Measurements from ENCODE around the gene GPANK1.
A peak's percentile ranks its signal among the peaks of the same experiment; 100 is the strongest.

Gene GPANK1

GRCh38 chr6:31640612-31641011 lies 24.2 kb downstream of the GPANK1 start:
- H3K4me3 ChIP-seq (ENCODE audit: control insufficient read depth, low read depth, low read length): no peak overlapping the region
- TF ChIP-seq CTCF (conservative IDR thresholded peaks at IDR 0.05; ENCODE audit: control insufficient read depth, insufficient read depth, low read depth, low read length): no peak
- DNase-seq (ENCODE audit: low read depth): no peak

GRCh38 chr6:31639449-31639861 lies 25.3 kb downstream of the GPANK1 start:
- TF ChIP-seq CTCF (conservative IDR thresholded peaks at IDR 0.05; ENCODE audit: control insufficient read depth, insufficient read depth, low read depth, low read length): no peak
- no peak overlapping the region for H3K4me3 ChIP-seq (ENCODE audit: control insufficient read depth, low read depth, low read length)
- peak; percentile 73 for DNase-seq (ENCODE audit: low read depth)

- no peak for TF ChIP-seq CTCF (conservative IDR thresholded peaks at IDR 0.05; ENCODE audit: control insufficient read depth, insufficient read depth, low read depth, low read length)
- no peak overlapping the region for H3K4me3 ChIP-seq (ENCODE audit: control insufficient read depth, low read depth, low read length)
- DNase-seq (ENCODE audit: low read depth): no peak
Observed at GRCh38 chr6:31639043-31639442, 25.8 kb downstream of the GPANK1 start.

GRCh38 chr6:31636698-31637596 lies 27.9 kb downstream of the GPANK1 start:
- no peak for TF ChIP-seq CTCF (conservative IDR thresholded peaks at IDR 0.05; ENCODE audit: control insufficient read depth, insufficient read depth, low read depth, low read length)
- DNase-seq (ENCODE audit: low read depth): no peak
- H3K4me3 ChIP-seq (ENCODE audit: control insufficient read depth, low read depth, low read length): no peak overlapping the region

DNA sequence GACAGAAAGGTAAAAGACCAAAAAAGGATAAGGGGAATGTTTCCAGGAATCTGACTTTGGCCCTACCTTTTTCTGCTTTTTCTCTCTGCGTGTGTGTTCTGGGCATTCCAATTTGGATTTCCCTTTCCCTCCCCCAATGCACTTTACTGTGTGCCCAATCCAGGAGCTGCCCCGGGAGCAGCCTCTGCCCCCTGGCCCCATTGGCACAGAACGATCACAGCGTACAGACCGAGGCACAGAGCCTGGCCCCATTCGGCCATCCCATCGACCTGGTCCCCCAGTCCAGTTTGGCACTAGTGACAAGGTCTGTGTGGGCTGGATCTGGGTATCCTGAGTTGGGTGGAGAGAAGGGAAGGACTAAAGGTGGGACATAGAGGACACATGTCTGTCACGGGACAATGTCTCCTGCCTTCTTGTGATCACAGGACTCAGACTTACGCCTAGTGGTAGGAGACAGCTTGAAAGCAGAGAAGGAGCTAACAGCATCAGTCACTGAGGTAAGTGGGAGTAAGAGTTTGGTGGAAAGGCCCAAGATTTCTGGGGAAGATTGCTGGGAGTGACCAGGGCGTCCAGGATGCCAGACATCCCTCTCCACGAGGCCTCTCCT lies 29.7 kb downstream of the GPANK1 start:
- no peak overlapping the region for H3K4me3 ChIP-seq (ENCODE audit: control insufficient read depth, low read depth, low read length)
- DNase-seq (ENCODE audit: low read depth): no peak
- TF ChIP-seq CTCF (conservative IDR thresholded peaks at IDR 0.05; ENCODE audit: control insufficient read depth, insufficient read depth, low read depth, low read length): no peak

- no peak overlapping the region for H3K4me3 ChIP-seq (ENCODE audit: control insufficient read depth, low read depth, low read length)
- peak; percentile 72 for DNase-seq (ENCODE audit: low read depth)
- no peak for TF ChIP-seq CTCF (conservative IDR thresholded peaks at IDR 0.05; ENCODE audit: control insufficient read depth, insufficient read depth, low read depth, low read length)
Observed at GRCh38 chr6:31634131-31634530, 30.7 kb downstream of the GPANK1 start.
